PC-9 (cell line): ENCODE measurements around the gene CLCN6.

Source experiments
- EZH2 ChIP-seq: fragments of 200-600 bp; sonication (generic); IDR thresholded peaks from 2 replicates; pipeline ENCODE4 v1.8.0; 2017; ENCODE audit warnings: antibody characterized with exemption, low read depth
- TF ChIP-seq, protein P1 (sequence below): fragments of 200-600 bp; sonication (generic); conservative IDR thresholded peaks from 2 replicates; pipeline ENCODE4 v1.6.1; 2017; ENCODE audit warnings: mixed run types, antibody characterized with exemption, mild to moderate bottlenecking, moderate library complexity

DNA sequence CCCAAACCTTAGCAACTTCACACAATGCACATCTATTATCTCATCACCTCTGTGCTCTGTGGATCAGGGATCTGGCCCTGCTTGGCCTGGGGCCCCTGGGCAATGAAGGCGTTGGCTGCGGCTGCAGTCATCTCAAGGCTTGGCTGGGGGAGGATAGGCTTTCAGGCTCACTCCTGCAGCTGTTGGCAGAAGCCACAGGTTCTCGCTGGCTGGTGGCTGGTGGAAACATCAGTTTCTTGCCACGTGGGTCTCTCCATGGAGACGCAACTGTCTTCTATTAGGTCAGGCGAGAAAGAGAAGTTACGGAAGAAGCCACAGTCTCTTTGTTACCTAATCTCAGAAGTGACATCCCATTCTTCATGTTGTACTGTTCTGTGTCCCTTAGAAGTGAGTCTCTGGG lies 45.2 kb downstream of the CLCN6 start:
- TF ChIP-seq, protein P1, sequence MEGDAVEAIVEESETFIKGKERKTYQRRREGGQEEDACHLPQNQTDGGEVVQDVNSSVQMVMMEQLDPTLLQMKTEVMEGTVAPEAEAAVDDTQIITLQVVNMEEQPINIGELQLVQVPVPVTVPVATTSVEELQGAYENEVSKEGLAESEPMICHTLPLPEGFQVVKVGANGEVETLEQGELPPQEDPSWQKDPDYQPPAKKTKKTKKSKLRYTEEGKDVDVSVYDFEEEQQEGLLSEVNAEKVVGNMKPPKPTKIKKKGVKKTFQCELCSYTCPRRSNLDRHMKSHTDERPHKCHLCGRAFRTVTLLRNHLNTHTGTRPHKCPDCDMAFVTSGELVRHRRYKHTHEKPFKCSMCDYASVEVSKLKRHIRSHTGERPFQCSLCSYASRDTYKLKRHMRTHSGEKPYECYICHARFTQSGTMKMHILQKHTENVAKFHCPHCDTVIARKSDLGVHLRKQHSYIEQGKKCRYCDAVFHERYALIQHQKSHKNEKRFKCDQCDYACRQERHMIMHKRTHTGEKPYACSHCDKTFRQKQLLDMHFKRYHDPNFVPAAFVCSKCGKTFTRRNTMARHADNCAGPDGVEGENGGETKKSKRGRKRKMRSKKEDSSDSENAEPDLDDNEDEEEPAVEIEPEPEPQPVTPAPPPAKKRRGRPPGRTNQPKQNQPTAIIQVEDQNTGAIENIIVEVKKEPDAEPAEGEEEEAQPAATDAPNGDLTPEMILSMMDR = no peak
- TF ChIP-seq EZH2 = no peak
